ENCODE measurements around the gene ASB7. TPM values are rescaled to one million over a fixed set of nuclear protein-coding genes. Genes with fewer than 3 reads are reported as not detected.

ASB7 gene
- total RNA-seq, 1 donor from 2014 or later: 18.3 TPM

- no peak for TF ChIP-seq EZH2 (IDR thresholded peaks at IDR 0.05)
- no peak for TF ChIP-seq EZH2phosphoT487 (IDR thresholded peaks at IDR 0.05)
- TF ChIP-seq CTCF (IDR thresholded peaks at IDR 0.05): no peak
- no peak overlapping the region for H3K4me3 Mint-ChIP-seq
These were observed 90.3 kb downstream of the ASB7 start for GRCh38 chr15:100692671-100693070.

GRCh38 chr15:100693451-100693850 lies 91.1 kb downstream of the ASB7 start:
- TF ChIP-seq EZH2 (IDR thresholded peaks at IDR 0.05): no peak
- TF ChIP-seq EZH2phosphoT487 (IDR thresholded peaks at IDR 0.05): no peak
- no peak for TF ChIP-seq CTCF (IDR thresholded peaks at IDR 0.05)
- no peaks in the 10 kb centered on the region for H3K4me1 Mint-ChIP-seq

More at GRCh38 chr15:100692671-100693070, 90.3 kb downstream of the ASB7 start:
- Histone ChIP-seq H2AFZ (replicated peaks) (no peak overlapping the region), H3F3A (ENCODE audit: low read depth) (no peaks in the 10 kb centered on the region), H3K4me3 (no peak overlapping the region), H3K9me3 (ENCODE audit: low read depth) (no peaks in the 10 kb centered on the region), H3K36me3 (no peaks in the 10 kb centered on the region), H3K27ac (no peak overlapping the region), H4K20me1 (ENCODE audit: low read depth) (no peaks in the 10 kb centered on the region), H3K27me3 (no peaks in the 10 kb centered on the region), H3K9ac (no peak overlapping the region), H3K4me2 (no peak overlapping the region), H3K4me1 (no peaks in the 10 kb centered on the region), H3K79me2 (ENCODE audit: low read depth) (no peaks in the 10 kb centered on the region)
- no peak for DNase-seq (ENCODE audit: low spot score)
- Mint-ChIP-seq H3K27me3 (ENCODE audit: insufficient read depth, low read depth) (peaks cover 4% of the 10 kb centered on the region), H3K4me1 (peaks cover 4% of the 10 kb centered on the region), H3K9me3 (peaks cover 2% of the 10 kb centered on the region), H3K27ac (no peak overlapping the region), H3K36me3 (no peaks in the 10 kb centered on the region)

GRCh38 chr15:100694381-100695021 lies 92.1 kb downstream of the ASB7 start:
- Histone ChIP-seq H3F3A (ENCODE audit: low read depth) (no peaks in the 10 kb centered on the region), H3K9ac (no peak overlapping the region), H2AFZ (replicated peaks) (no peak overlapping the region), H3K36me3 (no peaks in the 10 kb centered on the region), H3K4me3 (no peak overlapping the region), H4K20me1 (ENCODE audit: low read depth) (no peaks in the 10 kb centered on the region), H3K4me1 (no peaks in the 10 kb centered on the region), H3K27ac (no peak overlapping the region), H3K27me3 (no peaks in the 10 kb centered on the region), H3K9me3 (ENCODE audit: low read depth) (no peaks in the 10 kb centered on the region), H3K4me2 (no peak overlapping the region), H3K79me2 (ENCODE audit: low read depth) (no peaks in the 10 kb centered on the region)
- H3K4me1 Mint-ChIP-seq: no peaks in the 10 kb centered on the region
- no peak overlapping the region for H3K27ac Mint-ChIP-seq
- no peak for TF ChIP-seq CTCF (IDR thresholded peaks at IDR 0.05)
- no peak for TF ChIP-seq EZH2 (IDR thresholded peaks at IDR 0.05)
- no peak for TF ChIP-seq EZH2phosphoT487 (IDR thresholded peaks at IDR 0.05)
- peaks cover 2% of the 10 kb centered on the region for H3K9me3 Mint-ChIP-seq
- peaks cover 4% of the 10 kb centered on the region for H3K27me3 Mint-ChIP-seq (ENCODE audit: insufficient read depth, low read depth)
- no peak overlapping the region for H3K4me3 Mint-ChIP-seq
- no peaks in the 10 kb centered on the region for H3K36me3 Mint-ChIP-seq
- no peak for DNase-seq (ENCODE audit: low spot score)

More at GRCh38 chr15:100693451-100693850, 91.1 kb downstream of the ASB7 start:
- Mint-ChIP-seq H3K27ac (no peak overlapping the region), H3K4me3 (no peak overlapping the region), H3K9me3 (peaks cover 2% of the 10 kb centered on the region), H3K27me3 (ENCODE audit: insufficient read depth, low read depth) (peaks cover 4% of the 10 kb centered on the region), H3K36me3 (no peaks in the 10 kb centered on the region)
- Histone ChIP-seq H4K20me1 (ENCODE audit: low read depth) (no peaks in the 10 kb centered on the region), H2AFZ (replicated peaks) (no peak overlapping the region), H3K27me3 (no peaks in the 10 kb centered on the region), H3K4me3 (no peak overlapping the region), H3K9ac (no peak overlapping the region), H3K36me3 (no peaks in the 10 kb centered on the region), H3K4me2 (no peak overlapping the region), H3F3A (ENCODE audit: low read depth) (no peaks in the 10 kb centered on the region), H3K79me2 (ENCODE audit: low read depth) (no peaks in the 10 kb centered on the region), H3K9me3 (ENCODE audit: low read depth) (no peaks in the 10 kb centered on the region), H3K27ac (no peak overlapping the region), H3K4me1 (no peaks in the 10 kb centered on the region)
- DNase-seq (ENCODE audit: low spot score): no peak
